GM04504 (cell line): ENCODE data around the gene ATF2.
"Not testable (repeated sequence)": the region's sequence is repeated elsewhere in the genome, so short reads cannot be mapped to it uniquely, and the experiment has no call there.

Experiments
- DNase-seq: peaks from one replicate; pipeline ENCODE4 v3.0.0-alpha.2; 2012; ENCODE audit warnings: low read depth

The ATF2 gene

GRCh38 chr2:175166216-175166824, 1.7 kb downstream of the ATF2 start:
- no peak for DNase-seq

GRCh38 chr2:175164235-175164634, 3.8 kb downstream of the ATF2 start:
- no peak for DNase-seq

- no peak for DNase-seq
Measured at GRCh38 chr2:175158894-175159293, 9.1 kb downstream of the ATF2 start.

GRCh38 chr2:175156534-175156933, 11.5 kb downstream of the ATF2 start:
- DNase-seq, result no peak

- peak; percentile 24 for DNase-seq
Measured at GRCh38 chr2:175154661-175155082, 13.3 kb downstream of the ATF2 start.

- DNase-seq, result no peak
Measured at GRCh38 chr2:175152242-175152641, 15.8 kb downstream of the ATF2 start.

- DNase-seq, result no peak
Measured at GRCh38 chr2:175151791-175152190, 16.2 kb downstream of the ATF2 start.

GRCh38 chr2:175147186-175147585, 20.8 kb downstream of the ATF2 start:
- DNase-seq, result no peak

- no peak for DNase-seq
Measured at GRCh38 chr2:175143678-175144077, 24.3 kb downstream of the ATF2 start.

- no peak for DNase-seq
Measured at GRCh38 chr2:175143191-175143590, 24.8 kb downstream of the ATF2 start.

- no peak for DNase-seq
Measured at GRCh38 chr2:175140332-175140731, 27.7 kb downstream of the ATF2 start.

- no peak for DNase-seq
Measured at GRCh38 chr2:175137793-175138192, 30.2 kb downstream of the ATF2 start.

- DNase-seq, result no peak
Measured at GRCh38 chr2:175136334-175137215, 31.4 kb downstream of the ATF2 start.

GRCh38 chr2:175135862-175136261, 32.1 kb downstream of the ATF2 start:
- no peak for DNase-seq

GRCh38 chr2:175135177-175135576, 32.8 kb downstream of the ATF2 start:
- DNase-seq, result no peak

- DNase-seq, result no peak
Measured at GRCh38 chr2:175131252-175131651, 36.8 kb downstream of the ATF2 start.

- DNase-seq, result no peak
Measured at GRCh38 chr2:175126661-175127060, 41.3 kb downstream of the ATF2 start.

GRCh38 chr2:175123254-175123653, 44.7 kb downstream of the ATF2 start:
- DNase-seq, result no peak

GRCh38 chr2:175111200-175111657, 56.8 kb downstream of the ATF2 start:
- peak; percentile 15 for DNase-seq

- not testable (repeated sequence) for DNase-seq
Measured at GRCh38 chr2:175108091-175108490, 59.9 kb downstream of the ATF2 start.

- DNase-seq, result no peak
Measured at GRCh38 chr2:175107146-175107545, 60.9 kb downstream of the ATF2 start.

- no peak for DNase-seq
Measured at GRCh38 chr2:175103191-175103590, 64.8 kb downstream of the ATF2 start.

- DNase-seq, result no peak
Measured at GRCh38 chr2:175101514-175101913, 66.5 kb downstream of the ATF2 start.
